GM18526 (cell line): ENCODE results near the gene EVA1C.

ENCODE experiments used
- POLR2A ChIP-seq: IDR thresholded peaks from 3 replicates; pipeline ENCODE4 v1.6.1; 2011; ENCODE audit not compliant: insufficient read length; ENCODE audit errors: extremely low read depth

EVA1C gene

GRCh38 chr21:32413697-32414578, 1.4 kb downstream of the EVA1C start:
- no peak for TF ChIP-seq POLR2A

- TF ChIP-seq POLR2A: no peak
These were observed 2.3 kb downstream of the EVA1C start for GRCh38 chr21:32414579-32415358.

- no peak for TF ChIP-seq POLR2A
These were observed 3.2 kb downstream of the EVA1C start for GRCh38 chr21:32415451-32416398.

- TF ChIP-seq POLR2A: no peak
These were observed 5.6 kb downstream of the EVA1C start for GRCh38 chr21:32418146-32418545.

- TF ChIP-seq POLR2A: no peak
These were observed 9.6 kb downstream of the EVA1C start for GRCh38 chr21:32422064-32422463.

- TF ChIP-seq POLR2A: no peak
These were observed 11.0 kb downstream of the EVA1C start for GRCh38 chr21:32423320-32424190.

GRCh38 chr21:32424191-32424535, 11.7 kb downstream of the EVA1C start:
- no peak for TF ChIP-seq POLR2A

GRCh38 chr21:32424674-32425073, 12.2 kb downstream of the EVA1C start:
- no peak for TF ChIP-seq POLR2A

- TF ChIP-seq POLR2A: no peak
These were observed 13.1 kb downstream of the EVA1C start for GRCh38 chr21:32425628-32426027.

GRCh38 chr21:32426066-32426465, 13.6 kb downstream of the EVA1C start:
- TF ChIP-seq POLR2A: no peak

GRCh38 chr21:32426592-32427051, 14.1 kb downstream of the EVA1C start:
- TF ChIP-seq POLR2A: no peak

GRCh38 chr21:32427958-32428623, 15.6 kb downstream of the EVA1C start:
- TF ChIP-seq POLR2A: no peak

GRCh38 chr21:32437729-32438128, 25.2 kb downstream of the EVA1C start:
- no peak for TF ChIP-seq POLR2A
